ENCODE data around the gene PGP. TPM values are rescaled to one million over a fixed set of nuclear protein-coding genes. Genes with fewer than 3 reads are reported as not detected.

The PGP gene
- total RNA-seq, 1 donor from 2014 or later: 11.8 TPM

GRCh38 chr16:2228161-2228824 lies 13.7 kb upstream of the PGP start:
- intact Hi-C loops (cut with DNase I): no loop called here
- ATAC-seq: no peak
- no peak for DNase-seq (ENCODE audit: low spot score)

- ATAC-seq: no peak
- intact Hi-C loops (cut with DNase I): no loop called here
- no peak for DNase-seq (ENCODE audit: low spot score)
These were observed 12.3 kb upstream of the PGP start for GRCh38 chr16:2226918-2227317.

GRCh38 chr16:2226245-2226793 lies 11.7 kb upstream of the PGP start:
- DNase-seq (ENCODE audit: low spot score) (no peak), ATAC-seq (no peak)
- intact Hi-C loops (cut with DNase I): no loop called here

- intact Hi-C loops (cut with DNase I): no loop called here
- ATAC-seq (peak; percentile 45), DNase-seq (ENCODE audit: low spot score) (no peak)
These were observed 9.4 kb upstream of the PGP start for GRCh38 chr16:2223942-2224486.

- intact Hi-C loops (cut with DNase I): no loop called here
- ATAC-seq: peak; percentile 99
These were observed 8.7 kb upstream of the PGP start, which contains the start of gene E4F1 for GRCh38 chr16:2223221-2223941. Gene E4F1, plus strand, starts transcription at chr16:2223591. Its CDS starts 23 bp downstream, at chr16:2223614.

GRCh38 chr16:2216330-2216729 lies 1.7 kb upstream of the PGP start:
- ATAC-seq (no peak), DNase-seq (ENCODE audit: low spot score) (no peak)
- intact Hi-C loops (cut with DNase I): no loop called here

More at GRCh38 chr16:2223221-2223941, 8.7 kb upstream of the PGP start, which contains the start of gene E4F1:
- DNase-seq (ENCODE audit: low spot score): peak; percentile 99

GRCh38 chr16:2213817-2214718 lies 572 bp downstream of the PGP start:
- no peak for DNase-seq (ENCODE audit: low spot score)
- intact Hi-C loops (cut with DNase I): no loop called here

GRCh38 chr16:2212362-2213324 lies 2.0 kb downstream of the PGP start:
- DNase-seq (ENCODE audit: low spot score): no peak
- intact Hi-C loops (cut with DNase I): no loop called here
- no peak for ATAC-seq

More at GRCh38 chr16:2213817-2214718, 572 bp downstream of the PGP start:
- no peak for ATAC-seq

- no peak for DNase-seq (ENCODE audit: low spot score)
- intact Hi-C loops (cut with DNase I): no loop called here
- no peak for ATAC-seq
These were observed 2.7 kb downstream of the PGP start for GRCh38 chr16:2211923-2212347.

- intact Hi-C loops (cut with DNase I): no loop called here
- ATAC-seq: no peak
- DNase-seq (ENCODE audit: low spot score): no peak
These were observed 4.0 kb downstream of the PGP start, which contains the start of gene BRICD5 for GRCh38 chr16:2210386-2211365. Gene BRICD5, minus strand, starts transcription at chr16:2210863. Its CDS starts 30 bp downstream, at chr16:2210833.

GRCh38 chr16:2210009-2210332 lies 4.7 kb downstream of the PGP start:
- ATAC-seq (no peak), DNase-seq (ENCODE audit: low spot score) (no peak)
- intact Hi-C loops (cut with DNase I): no loop called here

GRCh38 chr16:2209258-2210008 lies 5.2 kb downstream of the PGP start:
- no peak for ATAC-seq
- intact Hi-C loops (cut with DNase I): no loop called here
- DNase-seq (ENCODE audit: low spot score): no peak

GRCh38 chr16:2208772-2209171 lies 5.9 kb downstream of the PGP start:
- ATAC-seq (no peak), DNase-seq (ENCODE audit: low spot score) (no peak)
- intact Hi-C loops (cut with DNase I): no loop called here

- ATAC-seq: no peak
- intact Hi-C loops (cut with DNase I): no loop called here
- no peak for DNase-seq (ENCODE audit: low spot score)
These were observed 6.3 kb downstream of the PGP start for GRCh38 chr16:2208308-2208707.

- no peak for ATAC-seq
- intact Hi-C loops (cut with DNase I): no loop called here
- no peak for DNase-seq (ENCODE audit: low spot score)
These were observed 6.8 kb downstream of the PGP start for GRCh38 chr16:2207872-2208271.

- intact Hi-C loops (cut with DNase I): no loop called here
- DNase-seq (ENCODE audit: low spot score): no peak
- ATAC-seq: no peak
These were observed 7.7 kb downstream of the PGP start for GRCh38 chr16:2206780-2207433.
